Measurements from ENCODE around the gene NEO1. TPM values are rescaled to one million over a fixed set of nuclear protein-coding genes. Genes with fewer than 3 reads are reported as not detected.

The NEO1 gene
- total and polyA plus RNA-seq, 9 of the 15 experiments (the other 6 are each of a cell fraction or from before 2014, with no cell fraction given): 0.08 to 1.7 (median 0.48) TPM

GRCh38 chr15:73005032-73005431, 47.2 kb upstream of the NEO1 start (continued):
- TF ChIP-seq NFYB (IDR thresholded peaks at IDR 0.05; ENCODE audit: extremely low read depth, insufficient read length): no peak
- TF ChIP-seq ZNF239 (CRISPR knock-in tag; IDR thresholded peaks at IDR 0.05): no peak
- no peak for TF ChIP-seq ZBTB8A (IDR thresholded peaks at IDR 0.05; ENCODE audit: partially characterized antibody)
- TF ChIP-seq PHB (CRISPR knock-in tag; IDR thresholded peaks at IDR 0.05): no peak
- no peak for TF ChIP-seq PHF21A (IDR thresholded peaks at IDR 0.05; ENCODE audit: borderline replicate concordance, low read depth)
- TF ChIP-seq MAZ (CRISPR knock-in tag; conservative IDR thresholded peaks at IDR 0.05 in 1 of 2, IDR thresholded peaks at IDR 0.05 in 1 of 2): no peak
- TF ChIP-seq ETV1 (tag; conservative IDR thresholded peaks at IDR 0.05; ENCODE audit: low read depth): no peak
- TF ChIP-seq BMI1 (IDR thresholded peaks at IDR 0.05; ENCODE audit: low read length): no peak
- TF ChIP-seq ELF4 (CRISPR knock-in tag; IDR thresholded peaks at IDR 0.05): no peak
- TF ChIP-seq TEAD2 (tag; IDR thresholded peaks at IDR 0.05): no peak
- TF ChIP-seq ZNF668 (CRISPR knock-in tag; IDR thresholded peaks at IDR 0.05): no peak
- TF ChIP-seq NCOA6 (IDR thresholded peaks at IDR 0.05): no peak
- TF ChIP-seq ZNF212 (CRISPR knock-in tag; IDR thresholded peaks at IDR 0.05): no peak
- no peak for TF ChIP-seq TCF3 (CRISPR knock-in tag; IDR thresholded peaks at IDR 0.05)

GRCh38 chr15:73005446-73005845, 46.8 kb upstream of the NEO1 start:
- no peak overlapping the region for H3K4me2 ChIP-seq (ENCODE audit: insufficient read depth, low read length)
- no peaks in the 10 kb centered on the region for H3K9me1 ChIP-seq (ENCODE audit: control insufficient read depth, insufficient read depth, low read length)
- H3K79me2 ChIP-seq (ENCODE audit: control insufficient read depth, insufficient read depth, low read length): no peaks in the 10 kb centered on the region
- in situ Hi-C loops (cut with MboI) (no loop called here), intact Hi-C loops (cut with micrococcal nuclease) (no loop called here)
- peaks cover 4 to 33% of the 10 kb centered on the region in 2 experiments; a peak in 4 of 5 replicates for H3K27me3 ChIP-seq (ENCODE audit: control insufficient read depth in 2 of 2, insufficient read depth in 2 of 2, low read length in 2 of 2)
- ATAC-seq: no peak
- no peak overlapping the region for H3K4me3 ChIP-seq
- H3K9me3 ChIP-seq (replicated peaks; ENCODE audit: control insufficient read depth, insufficient read depth, low read depth, low read length): no peaks in the 10 kb centered on the region
- H4K20me1 ChIP-seq (replicated peaks; ENCODE audit: control insufficient read depth, insufficient read depth, low read length): no peaks in the 10 kb centered on the region
- H3K4me1 ChIP-seq (replicated peaks in 1 of 2; ENCODE audit: control insufficient read depth in 2 of 2, insufficient read depth in 2 of 2, low read length in 2 of 2): no peaks in the 10 kb centered on the region
- no peak overlapping the region for H2AFZ ChIP-seq (ENCODE audit: low read depth, low read length)
- ChIA-PET CTCF (ENCODE audit: low intra/inter-chr PET ratio) (no interaction called here), POLR2A (interaction anchor here (0.6 to 0.7 kb wide), 2 partner anchors 85 to 141 kb away, joined by 3 read pairs; no protein-coding TSS in a partner anchor)
- no peak for TF ChIP-seq NEUROD1 (IDR thresholded peaks at IDR 0.05; ENCODE audit: borderline replicate concordance, low read depth, low read length, partially characterized antibody)
- TF ChIP-seq ZNF75A (CRISPR knock-in tag; IDR thresholded peaks at IDR 0.05): no peak
- TF ChIP-seq IRF2 (CRISPR knock-in tag; IDR thresholded peaks at IDR 0.05): no peak
- TF ChIP-seq THRAP3 (IDR thresholded peaks at IDR 0.05; ENCODE audit: borderline replicate concordance): no peak
- BruUV-seq (replicated peaks): no TSS peak
- FAIRE-seq: no peak
- WGBS (ENCODE audit: insufficient coverage, low coverage, missing lambda C conversion rate): 0% methylated on average over 2 of the region's 2 CpGs
- H3K27ac ChIP-seq (ENCODE audit: extremely low read depth, low read depth, low read length): no peak overlapping the region
- DNase-seq (ENCODE audit: extremely low read depth in 1 of 4, low spot score in 3 of 4): no peak
- no peak overlapping the region for H3K9ac ChIP-seq (ENCODE audit: insufficient read depth in 1 of 2, low read depth in 2 of 2, low read length in 2 of 2)
- no peaks in the 10 kb centered on the region for H3K36me3 ChIP-seq (ENCODE audit: control insufficient read depth, insufficient read depth, low read length)
